AG08396 (cell line): ENCODE results near the gene PROX1.

Source experiments
- DNase-seq: peaks from one replicate; pipeline ENCODE4 v3.0.0; 2012; ENCODE audit warnings: low spot score, mixed read lengths

Gene PROX1

DNA sequence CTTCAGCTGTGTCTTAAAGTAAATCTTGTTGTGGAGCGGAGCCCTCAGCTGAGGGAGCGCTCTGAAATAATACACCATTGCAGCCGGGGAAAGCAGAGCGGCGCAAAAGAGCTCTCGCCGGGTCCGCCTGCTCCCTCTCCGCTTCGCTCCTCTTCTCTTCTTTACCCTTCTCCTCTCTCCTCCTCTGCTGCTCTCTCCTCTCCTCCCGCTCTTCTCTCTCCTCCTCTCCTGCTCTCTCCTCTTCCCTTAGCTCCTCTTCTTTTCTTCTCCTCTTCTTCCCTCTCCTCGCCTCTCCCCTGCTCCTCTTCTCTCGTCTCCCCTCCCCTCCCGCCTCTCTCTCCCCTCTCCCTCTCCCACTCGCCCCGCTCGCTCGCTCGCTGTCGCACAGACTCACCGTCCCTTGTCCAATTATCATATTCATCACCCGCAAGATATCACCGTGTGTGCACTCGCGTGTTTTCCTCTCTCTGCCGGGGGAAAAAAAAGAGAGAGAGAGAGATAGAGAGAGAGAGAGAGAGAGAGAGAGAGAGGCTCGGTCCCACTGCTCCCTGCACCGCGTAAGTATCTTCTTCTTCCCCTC, at the start of gene PROX1:
TSS of gene PROX1 (plus strand) at position 47 of the 580 bp plus-strand sequence. CDS start 8,563 bp downstream, outside the sequence.
- no peak for DNase-seq

GRCh38 chr1:213938776-213939175, 49.0 kb upstream of the PROX1 start:
- DNase-seq = no peak

DNA sequence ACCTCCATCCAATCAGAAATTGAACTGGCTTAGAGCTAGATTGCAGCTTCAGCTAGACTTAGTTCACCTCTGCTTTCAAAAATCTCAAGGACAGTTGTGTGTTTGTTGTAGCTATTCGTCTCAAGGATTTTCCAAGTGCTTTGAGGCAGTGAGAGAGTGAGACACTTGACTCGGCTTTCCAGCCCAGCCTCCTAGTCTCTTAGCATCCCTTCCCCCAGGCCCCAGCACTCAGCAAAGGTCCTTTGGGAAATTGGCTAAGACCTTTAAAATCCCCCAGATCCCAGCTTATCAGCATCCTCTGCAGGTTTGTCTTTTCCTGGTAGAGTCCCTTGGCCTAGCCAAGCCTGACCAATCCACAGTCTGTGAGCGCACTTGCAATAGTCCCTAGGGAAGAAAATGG, 47.9 kb upstream of the PROX1 start:
- DNase-seq = no peak

- DNase-seq = no peak
Observed at GRCh38 chr1:213940947-213941346, 46.8 kb upstream of the PROX1 start.

GRCh38 chr1:213942061-213942460, 45.7 kb upstream of the PROX1 start:
- DNase-seq = no peak

- DNase-seq = no peak
Observed at GRCh38 chr1:213947200-213947801, 40.5 kb upstream of the PROX1 start.

DNA sequence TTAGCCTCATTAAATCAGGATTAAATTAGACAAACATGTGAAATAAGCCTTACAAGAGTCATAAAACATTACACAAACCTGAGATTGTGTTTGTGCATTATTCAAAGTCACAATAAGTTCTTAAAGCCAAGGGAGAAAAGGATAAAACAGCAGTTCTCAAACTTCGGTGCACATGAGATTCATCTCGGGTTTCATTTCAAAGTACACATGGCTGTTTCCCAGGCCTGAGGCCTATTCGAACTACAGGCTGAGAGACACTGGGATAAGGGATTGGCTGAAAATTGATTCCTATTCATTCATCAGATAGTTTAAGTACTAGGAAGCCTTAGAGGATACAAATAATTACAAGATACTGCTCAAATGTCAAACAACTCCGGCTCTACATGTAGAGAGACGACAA, 35.9 kb upstream of the PROX1 start:
- no peak for DNase-seq

- DNase-seq = no peak
Observed at GRCh38 chr1:213953806-213954205, 34.0 kb upstream of the PROX1 start.

DNA sequence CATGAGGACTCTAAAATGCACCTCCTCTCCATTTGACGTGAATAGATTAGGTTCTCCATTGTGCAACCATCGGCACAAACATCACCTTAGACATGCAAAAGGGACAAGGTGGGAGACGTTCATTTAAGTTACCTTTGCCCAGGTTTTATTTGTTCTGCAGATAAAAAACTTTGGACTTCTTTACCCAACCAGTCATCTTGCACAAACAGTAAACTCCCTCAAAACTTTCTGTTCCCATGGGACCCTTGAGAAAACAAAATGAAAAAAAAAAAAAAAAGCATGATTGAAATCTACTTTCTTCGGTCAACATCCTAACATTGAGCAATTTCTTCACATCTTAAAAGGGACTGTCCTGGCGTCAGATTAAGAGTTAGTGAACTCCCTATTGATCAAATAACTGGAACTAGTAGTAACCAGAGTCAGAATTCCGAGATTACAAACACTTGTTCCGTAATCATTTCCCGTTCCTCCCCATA, 31.4 kb upstream of the PROX1 start:
- DNase-seq = no peak

- DNase-seq = no peak
Observed at GRCh38 chr1:213958346-213958745, 29.4 kb upstream of the PROX1 start.

GRCh38 chr1:213960963-213961362, 26.8 kb upstream of the PROX1 start:
- no peak for DNase-seq

- DNase-seq = no peak
Observed at GRCh38 chr1:213962508-213962907, 25.3 kb upstream of the PROX1 start.

- DNase-seq = no peak
Observed at GRCh38 chr1:213966122-213966521, 21.7 kb upstream of the PROX1 start.

- DNase-seq = no peak
Observed at GRCh38 chr1:213968146-213968825, 19.5 kb upstream of the PROX1 start.

- no peak for DNase-seq
Observed at GRCh38 chr1:213969958-213970555, 17.7 kb upstream of the PROX1 start.

GRCh38 chr1:213972141-213972540, 15.6 kb upstream of the PROX1 start:
- no peak for DNase-seq

DNA sequence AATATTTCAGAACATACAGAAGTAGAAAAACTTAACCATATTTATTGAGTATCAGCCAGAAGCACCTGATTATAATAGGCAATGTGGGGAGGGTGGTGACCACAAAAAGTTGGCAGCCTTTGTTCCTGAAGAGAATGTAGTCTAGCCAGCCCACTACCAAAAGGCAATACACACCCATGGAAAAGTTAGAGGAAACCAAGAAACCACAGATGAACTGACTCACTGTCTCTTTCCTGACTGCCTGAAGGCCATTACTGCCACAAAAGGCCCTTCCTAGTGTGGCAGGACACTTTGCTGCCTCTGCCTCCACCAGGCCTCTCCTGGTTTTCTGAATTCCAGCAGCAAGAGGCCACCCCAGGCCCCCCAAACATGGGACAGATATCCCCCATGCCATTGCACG, 14.6 kb upstream of the PROX1 start:
- no peak for DNase-seq

GRCh38 chr1:213976665-213977485, 10.9 kb upstream of the PROX1 start:
- DNase-seq = no peak

DNA sequence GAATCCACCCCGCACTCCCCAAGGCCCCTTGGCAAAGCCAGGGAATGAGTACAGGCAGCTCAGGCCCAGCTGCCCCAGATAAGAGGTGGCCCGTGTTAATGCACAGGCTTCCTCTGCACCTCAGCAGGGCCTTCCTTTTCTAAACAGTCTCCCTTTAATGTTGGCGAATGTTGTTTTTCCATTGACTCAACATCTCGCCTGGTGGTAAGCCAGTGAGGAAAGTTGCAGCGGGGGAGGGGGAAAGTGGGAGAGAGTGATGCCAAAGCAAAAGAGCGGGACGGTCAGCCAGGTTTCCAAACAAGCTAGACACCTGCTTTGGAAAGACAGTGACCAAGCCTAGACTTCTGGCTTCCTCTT, 10.3 kb upstream of the PROX1 start:
- no peak for DNase-seq

GRCh38 chr1:213977909-213978308, 9.9 kb upstream of the PROX1 start:
- no peak for DNase-seq

- DNase-seq = no peak
Observed at GRCh38 chr1:213979751-213980586, 7.8 kb upstream of the PROX1 start.
